Endothelial cell of umbilical vein (primary cell): Measurements from ENCODE around the gene DOCK4. TPM values are rescaled to one million over a fixed set of nuclear protein-coding genes. Genes with fewer than 3 reads are reported as not detected.
A peak's percentile ranks its signal among the peaks of the same experiment; 100 is the strongest.

Experiments used
- BruUV-seq: library from RNA; stranded (reverse); fragments of 400-500 nt; replicated peaks from 2 replicates; lab custom pipeline; 2021; lab: Mats Ljungman, UMichigan
- CTCF ChIA-PET: fragments of 300-600, 350-600 bp; sonication (Branson Sonifier 250); formaldehyde crosslinking; loops from one replicate; lab custom pipeline; 2021; ENCODE audit warnings: antibody characterized with exemption, inconsistent platforms; lab: Charles Lee
- POLR2A ChIA-PET: fragments of 300-600, 350-600 bp; sonication (Branson Sonifier 250); formaldehyde crosslinking; loops from one replicate; lab custom pipeline; 2021; ENCODE audit warnings: antibody characterized with exemption, inconsistent platforms; lab: Charles Lee
- DNase-seq: peaks from one replicate; pipeline ENCODE4 v3.0.0-alpha.2; 2011; ENCODE audit warnings: low read depth, low spot score
- FAIRE-seq: peaks from 2 replicates; lab custom pipeline; 2011; peaks lifted over from hg19 to GRCh38; lab: Jason Lieb, UNC
- H2AFZ ChIP-seq: 2 replicates; pipeline ENCODE4 v1.6.0; 2012; ENCODE audit warnings: low read depth, low read length, control low read depth, inconsistent platforms
- H3K27ac ChIP-seq: 2 replicates; pipeline ENCODE4 v1.5.1; 2011; ENCODE audit warnings: low read depth, mild to moderate bottlenecking, control low read depth, low read length, moderate library complexity; ENCODE audit not compliant: insufficient read depth
- H3K27me3 ChIP-seq, 2 experiments: 2 replicates each; pipeline versions ENCODE4 v1.6.0 to v1.6.1; 2011; ENCODE audit warnings: low read length in 2 of 2, mixed read lengths in 1 of 2; ENCODE audit not compliant: control insufficient read depth in 2 of 2, insufficient read depth in 2 of 2
- H3K36me3 ChIP-seq, 2 experiments: 2 replicates in 1 of 2; 3 replicates in 1 of 2; pipeline ENCODE4 v1.5.1; 2011; ENCODE audit warnings: low read length in 2 of 2, mild to moderate bottlenecking in 1 of 2, moderate library complexity in 1 of 2; ENCODE audit not compliant: control insufficient read depth in 2 of 2, insufficient read depth in 2 of 2; ENCODE audit errors: extremely low read depth in 1 of 2
- H3K4me1 ChIP-seq: 3 replicates; pipeline ENCODE4 v1.5.1; 2011; ENCODE audit warnings: mild to moderate bottlenecking, low read length; ENCODE audit not compliant: control insufficient read depth, insufficient read depth; ENCODE audit errors: extremely low read depth
- H3K4me2 ChIP-seq: 2 replicates; pipeline ENCODE4 v1.6.1; 2011; ENCODE audit warnings: low read length, control low read depth, mixed read lengths; ENCODE audit not compliant: insufficient read depth
- H3K4me3 ChIP-seq, 3 experiments: fragments of 200-600 bp in 1 of 3; sonication (generic), shearing (Covaris generic) in 1 of 3; replicated peaks in 1 of 3; 2 replicates each; pipeline ENCODE4 v1.5.1; 2011 to 2016; ENCODE audit warnings: control low read depth in 3 of 3, low read length in 3 of 3, mild to moderate bottlenecking in 2 of 3, inconsistent platforms in 1 of 3, low read depth in 1 of 3, moderate library complexity in 1 of 3; ENCODE audit not compliant: insufficient read depth in 1 of 3
- H3K79me2 ChIP-seq: 2 replicates; pipeline ENCODE4 v1.6.0; 2012; ENCODE audit warnings: low read length, inconsistent platforms; ENCODE audit not compliant: control insufficient read depth, insufficient read depth
- H3K9ac ChIP-seq: replicated peaks from 2 replicates; pipeline ENCODE3; 2011; ENCODE audit warnings: low read length, control low read depth; ENCODE audit not compliant: insufficient read depth; ENCODE audit errors: extremely low read depth
- H3K9me1 ChIP-seq: replicated peaks from 3 replicates; pipeline ENCODE4 v1.6.0; 2011; ENCODE audit warnings: mild to moderate bottlenecking, low read length; ENCODE audit not compliant: control insufficient read depth, insufficient read depth; ENCODE audit errors: extremely low read depth
- H3K9me3 ChIP-seq: replicated peaks from 2 replicates; pipeline ENCODE4 v1.5.1; 2012; ENCODE audit warnings: low read length, inconsistent platforms; ENCODE audit not compliant: control insufficient read depth, insufficient read depth
- H4K20me1 ChIP-seq: replicated peaks from 2 replicates; pipeline ENCODE3; 2011; ENCODE audit warnings: mild to moderate bottlenecking, low read length; ENCODE audit not compliant: control insufficient read depth, insufficient read depth; ENCODE audit errors: extremely low read depth
- EZH2 ChIP-seq: IDR thresholded peaks from 2 replicates; pipeline ENCODE4 v1.6.1; 2012; ENCODE audit warnings: borderline replicate concordance, low read depth, mild to moderate bottlenecking, moderate library complexity, low read length, inconsistent platforms; ENCODE audit not compliant: severe bottlenecking
- FOS ChIP-seq: IDR thresholded peaks from 2 replicates; pipeline ENCODE4 v1.6.1; 2011; ENCODE audit warnings: mild to moderate bottlenecking, low read length, moderate library complexity, borderline replicate concordance; ENCODE audit not compliant: insufficient read depth
- GATA2 ChIP-seq: IDR thresholded peaks from 2 replicates; pipeline ENCODE4 v1.7.0; 2011; ENCODE audit warnings: low read depth, mild to moderate bottlenecking, moderate library complexity, mixed read lengths, low read length; ENCODE audit not compliant: insufficient read length, insufficient read depth
- JUN ChIP-seq: IDR thresholded peaks from 2 replicates; pipeline ENCODE4 v1.6.1; 2011; ENCODE audit warnings: borderline replicate concordance, low read depth; ENCODE audit not compliant: insufficient read length, insufficient read depth
- MAX ChIP-seq: IDR thresholded peaks from 2 replicates; pipeline ENCODE4 v1.6.1; 2011; ENCODE audit not compliant: insufficient read depth, insufficient read length
- MYC ChIP-seq: IDR thresholded peaks from one replicate; pipeline ENCODE4 v1.6.1; 2011; ENCODE audit warnings: mild to moderate bottlenecking, low read depth, low read length
- POLR2A ChIP-seq: IDR thresholded peaks from 2 replicates; pipeline ENCODE4 v1.6.1; 2012; ENCODE audit warnings: low read depth, mild to moderate bottlenecking, control low read depth, low read length
- POLR2AphosphoS5 ChIP-seq: IDR thresholded peaks from 2 replicates; pipeline ENCODE4 v1.6.1; 2012; ENCODE audit warnings: low read depth, mild to moderate bottlenecking, control low read depth, low read length, moderate library complexity; ENCODE audit not compliant: insufficient read depth
- dilution Hi-C: fragments of 300-500 bp; cut with MboI; formaldehyde crosslinking; loops from one replicate; pipeline ENCODE4 v1.15.0; 2019; ENCODE audit warnings: low sequenced_read_pairs; ENCODE audit not compliant: extremely low pct_ligation_motif_present
- intact Hi-C: fragments of 100-400 bp; cut with micrococcal nuclease; formaldehyde crosslinking; loops from one replicate; pipeline ENCODE4 v1.10.0; 2022
- polyA plus RNA-seq, 4 experiments: library from polyadenylated mRNA; depleted of rRNA in 3 of 4; stranded (reverse) in 3 of 4; unstranded in 1 of 4; fragments of >200 nt; gene quantifications; 2 replicates each; pipeline versions ENCODE4 v1.2.1 to v1.2.3, GENCODE V29; 2011 to 2012; ENCODE audit warnings: missing spikeins in 1 of 4
- total RNA-seq: library from RNA; stranded (reverse); gene quantifications from 2 replicates; pipeline ENCODE4 v1.2.3, GENCODE V29; 2021
- TF ChIP-seq, protein P1 (sequence below), 2 donors: IDR thresholded peaks; 1 replicate in 1 of 2; 2 replicates in 1 of 2; pipeline ENCODE4 v1.5.1; 2011; ENCODE audit warnings: low read length in 2 of 2, mild to moderate bottlenecking in 2 of 2, moderate library complexity in 2 of 2, control low read depth in 1 of 2, inconsistent platforms in 1 of 2, low read depth in 1 of 2; ENCODE audit not compliant: insufficient read depth in 1 of 2; ENCODE audit errors: extremely low read depth in 1 of 2

Gene DOCK4
- total and polyA plus RNA-seq, 2 donors (not counting 3 experiments of a cell fraction or from before 2014, with no cell fraction given): 47.4 to 164 TPM

DNA sequence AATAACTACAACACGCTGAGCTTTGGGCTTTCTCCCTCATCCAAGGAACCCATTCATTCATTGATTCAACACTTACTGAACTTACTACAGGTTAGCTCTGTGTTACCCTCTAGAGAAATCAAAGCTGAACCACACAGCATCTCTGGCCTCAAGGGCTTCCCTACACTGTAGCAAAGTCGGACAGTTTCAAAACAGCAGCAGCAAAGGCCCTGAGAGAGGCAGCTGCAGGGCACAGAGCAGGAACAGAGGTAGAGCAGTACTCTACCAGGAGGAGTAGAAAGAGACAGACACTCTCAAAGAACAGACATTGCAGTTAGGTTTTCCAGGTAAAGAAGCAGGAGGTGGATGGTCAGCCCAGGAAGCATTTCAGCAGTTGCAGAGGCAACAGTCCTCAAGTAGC is 16.1 kb downstream of the DOCK4 start:
- TF ChIP-seq GATA2 (no peak), EZH2 (no peak), JUN (no peak), MAX (no peak), MYC (no peak), FOS (no peak), POLR2AphosphoS5 (no peak), POLR2A (no peak)
- TF ChIP-seq, protein P1, sequence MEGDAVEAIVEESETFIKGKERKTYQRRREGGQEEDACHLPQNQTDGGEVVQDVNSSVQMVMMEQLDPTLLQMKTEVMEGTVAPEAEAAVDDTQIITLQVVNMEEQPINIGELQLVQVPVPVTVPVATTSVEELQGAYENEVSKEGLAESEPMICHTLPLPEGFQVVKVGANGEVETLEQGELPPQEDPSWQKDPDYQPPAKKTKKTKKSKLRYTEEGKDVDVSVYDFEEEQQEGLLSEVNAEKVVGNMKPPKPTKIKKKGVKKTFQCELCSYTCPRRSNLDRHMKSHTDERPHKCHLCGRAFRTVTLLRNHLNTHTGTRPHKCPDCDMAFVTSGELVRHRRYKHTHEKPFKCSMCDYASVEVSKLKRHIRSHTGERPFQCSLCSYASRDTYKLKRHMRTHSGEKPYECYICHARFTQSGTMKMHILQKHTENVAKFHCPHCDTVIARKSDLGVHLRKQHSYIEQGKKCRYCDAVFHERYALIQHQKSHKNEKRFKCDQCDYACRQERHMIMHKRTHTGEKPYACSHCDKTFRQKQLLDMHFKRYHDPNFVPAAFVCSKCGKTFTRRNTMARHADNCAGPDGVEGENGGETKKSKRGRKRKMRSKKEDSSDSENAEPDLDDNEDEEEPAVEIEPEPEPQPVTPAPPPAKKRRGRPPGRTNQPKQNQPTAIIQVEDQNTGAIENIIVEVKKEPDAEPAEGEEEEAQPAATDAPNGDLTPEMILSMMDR (IDR thresholded peaks at IDR 0.05; ENCODE audit: extremely low read depth in 1 of 2, insufficient read depth in 1 of 2, low read depth in 1 of 2, low read length in 2 of 2): no peak
- peaks cover 92% of the 10 kb centered on the region for H3K4me1 ChIP-seq
- no TSS peak for BruUV-seq
- dilution Hi-C loops: no loop called here
- no peaks in the 10 kb centered on the region for H3K27me3 ChIP-seq
- FAIRE-seq (no peak), DNase-seq (no peak)
- no peaks in the 10 kb centered on the region for H3K9me3 ChIP-seq
- H3K4me2 ChIP-seq: no peak overlapping the region
- intact Hi-C loops: no loop called here
- H4K20me1 ChIP-seq: no peaks in the 10 kb centered on the region
- peak overlapping the region; percentile 19 for H3K27ac ChIP-seq
- no peaks in the 10 kb centered on the region for H3K9me1 ChIP-seq
- H3K4me3 ChIP-seq: no peak overlapping the region
- H2AFZ ChIP-seq: no peak overlapping the region
- H3K9ac ChIP-seq: no peak overlapping the region
- no peaks in the 10 kb centered on the region for H3K36me3 ChIP-seq
- H3K79me2 ChIP-seq: peaks cover 88% of the 10 kb centered on the region
- ChIA-PET CTCF (interaction anchor here (1.4 to 1.5 kb wide), 2 partner anchors 13 to 29 kb away, joined by 3 read pairs; no protein-coding TSS in a partner anchor), POLR2A (no interaction called here)
